HS-5 (cell line): Measurements from ENCODE around the gene ICAM1.
"Not testable (repeated sequence)": the region's sequence is repeated elsewhere in the genome, so short reads cannot be mapped to it uniquely, and the experiment has no call there.

Source experiments
- DNase-seq: peaks from one replicate; pipeline ENCODE4 v3.0.0-alpha.2; 2012; ENCODE audit warnings: low read depth

Gene ICAM1

GRCh38 chr19:10277795-10278589 lies 7.1 kb downstream of the ICAM1 start:
- no peak for DNase-seq

DNA sequence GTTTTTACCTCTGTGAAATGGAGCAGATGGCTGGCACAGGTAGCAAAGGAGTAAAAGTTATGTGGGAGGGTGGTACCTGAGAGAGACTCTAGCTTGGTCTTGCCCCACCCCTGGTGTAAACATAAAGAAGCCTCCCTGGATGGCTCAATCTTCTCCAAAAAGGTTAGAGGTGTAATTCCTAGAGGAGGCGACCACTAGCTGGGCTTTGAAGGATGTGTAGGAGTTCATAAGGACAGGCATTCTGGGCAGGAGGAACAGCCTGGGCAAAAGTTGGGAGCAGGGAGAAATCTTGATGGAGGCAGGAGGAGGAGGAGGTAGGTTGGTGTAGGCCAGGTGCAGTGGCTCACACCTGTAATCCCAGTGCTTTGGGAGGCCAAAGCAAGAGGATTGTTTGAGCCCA lies 8.0 kb downstream of the ICAM1 start:
- no peak for DNase-seq

DNA sequence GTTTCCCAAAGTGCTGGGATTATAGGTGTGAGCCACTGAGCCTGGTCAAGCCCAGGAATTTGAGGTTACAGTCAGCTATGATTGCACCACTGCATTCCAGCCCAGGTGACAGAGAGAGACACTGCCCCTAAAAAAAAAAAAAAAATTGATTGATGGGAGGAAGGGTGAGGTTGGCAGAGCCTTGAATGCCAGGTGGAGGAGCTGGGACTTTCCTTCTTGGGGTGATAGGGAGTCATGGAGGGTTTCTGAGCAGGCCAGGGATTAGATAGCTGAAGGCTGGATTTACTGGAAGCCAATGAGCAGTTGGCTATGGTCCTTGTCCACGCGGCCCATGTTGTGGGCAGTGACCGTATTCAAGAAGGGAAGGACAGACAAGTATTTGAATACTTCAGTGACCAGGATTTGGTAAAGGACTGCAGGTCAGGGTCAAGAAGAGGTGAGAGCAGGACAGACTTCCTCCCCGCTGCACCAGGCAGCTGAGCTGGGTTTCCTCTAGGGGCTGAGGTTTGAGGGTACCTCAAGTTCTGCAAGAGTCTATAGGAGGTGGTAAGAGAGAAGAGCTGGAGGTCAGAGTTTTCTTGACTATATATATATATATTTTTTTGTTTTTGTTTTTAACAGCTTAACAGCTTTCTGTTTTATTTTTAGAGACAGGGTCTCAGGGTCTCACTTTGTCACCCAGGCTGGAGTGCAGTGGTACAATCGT lies 9.0 kb downstream of the ICAM1 start:
- DNase-seq = no peak

DNA sequence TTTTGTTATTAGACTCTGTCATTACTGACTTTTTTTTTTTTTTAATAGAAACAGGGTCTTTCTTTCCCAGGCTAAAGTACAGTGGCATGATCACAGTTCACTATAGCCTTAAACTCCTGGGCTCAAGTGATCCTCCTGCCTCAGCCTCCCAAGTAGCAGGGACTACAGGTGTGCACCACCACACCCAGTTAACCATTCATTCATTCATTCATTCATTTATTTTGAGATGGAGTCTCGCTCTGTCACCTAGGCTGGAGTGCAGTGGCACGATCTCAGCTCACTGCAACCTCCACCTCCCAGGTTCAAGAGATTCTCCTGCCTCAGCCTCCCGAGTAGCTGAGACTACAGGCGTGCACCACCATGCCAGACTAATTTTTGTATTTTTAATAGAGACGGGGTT lies 11.1 kb downstream of the ICAM1 start:
- not testable (repeated sequence) for DNase-seq

GRCh38 chr19:10283301-10284064 lies 12.6 kb downstream of the ICAM1 start:
- no peak for DNase-seq

DNA sequence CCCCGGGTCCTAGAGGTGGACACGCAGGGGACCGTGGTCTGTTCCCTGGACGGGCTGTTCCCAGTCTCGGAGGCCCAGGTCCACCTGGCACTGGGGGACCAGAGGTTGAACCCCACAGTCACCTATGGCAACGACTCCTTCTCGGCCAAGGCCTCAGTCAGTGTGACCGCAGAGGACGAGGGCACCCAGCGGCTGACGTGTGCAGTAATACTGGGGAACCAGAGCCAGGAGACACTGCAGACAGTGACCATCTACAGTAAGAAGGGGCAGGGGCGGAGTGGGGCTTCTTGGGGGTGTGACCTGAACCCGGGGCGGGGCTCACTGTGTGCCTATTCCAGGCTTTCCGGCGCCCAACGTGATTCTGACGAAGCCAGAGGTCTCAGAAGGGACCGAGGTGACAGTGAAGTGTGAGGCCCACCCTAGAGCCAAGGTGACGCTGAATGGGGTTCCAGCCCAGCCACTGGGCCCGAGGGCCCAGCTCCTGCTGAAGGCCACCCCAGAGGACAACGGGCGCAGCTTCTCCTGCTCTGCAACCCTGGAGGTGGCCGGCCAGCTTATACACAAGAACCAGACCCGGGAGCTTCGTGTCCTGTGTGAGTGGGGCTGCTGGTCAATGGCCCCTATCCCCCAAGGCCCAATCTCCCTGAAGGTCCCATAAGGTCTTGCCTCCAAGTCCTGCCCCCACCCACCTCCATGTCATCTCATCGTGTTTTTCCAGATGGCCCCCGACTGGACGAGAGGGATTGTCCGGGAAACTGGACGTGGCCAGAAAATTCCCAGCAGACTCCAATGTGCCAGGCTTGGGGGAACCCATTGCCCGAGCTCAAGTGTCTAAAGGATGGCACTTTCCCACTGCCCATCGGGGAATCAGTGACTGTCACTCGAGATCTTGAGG lies 13.4 kb downstream of the ICAM1 start:
- DNase-seq = no peak

- no peak for DNase-seq
These were observed 14.0 kb downstream of the ICAM1 start for GRCh38 chr19:10284960-10285278.

- no peak for DNase-seq
These were observed 14.5 kb downstream of the ICAM1 start for GRCh38 chr19:10285393-10285792.

DNA sequence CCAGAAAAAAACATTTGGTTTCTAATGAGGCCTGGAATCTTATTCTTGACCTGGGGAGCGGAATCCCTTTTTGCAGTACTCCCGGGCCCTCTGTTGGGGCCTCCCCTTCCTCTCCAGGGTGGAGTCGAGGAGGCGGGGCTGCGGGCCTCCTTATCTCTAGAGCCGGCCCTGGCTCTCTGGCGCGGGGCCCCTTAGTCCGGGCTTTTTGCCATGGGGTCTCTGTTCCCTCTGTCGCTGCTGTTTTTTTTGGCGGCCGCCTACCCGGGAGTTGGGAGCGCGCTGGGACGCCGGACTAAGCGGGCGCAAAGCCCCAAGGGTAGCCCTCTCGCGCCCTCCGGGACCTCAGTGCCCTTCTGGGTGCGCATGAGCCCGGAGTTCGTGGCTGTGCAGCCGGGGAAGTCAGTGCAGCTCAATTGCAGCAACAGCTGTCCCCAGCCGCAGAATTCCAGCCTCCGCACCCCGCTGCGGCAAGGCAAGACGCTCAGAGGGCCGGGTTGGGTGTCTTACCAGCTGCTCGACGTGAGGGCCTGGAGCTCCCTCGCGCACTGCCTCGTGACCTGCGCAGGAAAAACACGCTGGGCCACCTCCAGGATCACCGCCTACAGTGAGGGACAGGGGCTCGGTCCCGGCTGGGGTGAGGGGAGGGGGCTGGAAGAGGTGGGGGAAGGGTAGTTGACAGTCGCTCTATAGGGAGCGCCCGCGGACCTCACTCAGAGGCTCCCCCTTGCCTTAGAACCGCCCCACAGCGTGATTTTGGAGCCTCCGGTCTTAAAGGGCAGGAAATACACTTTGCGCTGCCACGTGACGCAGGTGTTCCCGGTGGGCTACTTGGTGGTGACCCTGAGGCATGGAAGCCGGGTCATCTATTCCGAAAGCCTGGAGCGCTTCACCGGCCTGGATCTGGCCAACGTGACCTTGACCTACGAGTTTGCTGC lies 16.1 kb downstream of the ICAM1 start, which contains the start of gene ICAM4:
ICAM4 (plus strand) TSS at position 153 of the 935 bp plus-strand sequence; CDS start at position 211, 58 bp downstream.
- DNase-seq = no peak

GRCh38 chr19:10288662-10289166 lies 17.8 kb downstream of the ICAM1 start:
- peak; percentile 63 for DNase-seq

DNA sequence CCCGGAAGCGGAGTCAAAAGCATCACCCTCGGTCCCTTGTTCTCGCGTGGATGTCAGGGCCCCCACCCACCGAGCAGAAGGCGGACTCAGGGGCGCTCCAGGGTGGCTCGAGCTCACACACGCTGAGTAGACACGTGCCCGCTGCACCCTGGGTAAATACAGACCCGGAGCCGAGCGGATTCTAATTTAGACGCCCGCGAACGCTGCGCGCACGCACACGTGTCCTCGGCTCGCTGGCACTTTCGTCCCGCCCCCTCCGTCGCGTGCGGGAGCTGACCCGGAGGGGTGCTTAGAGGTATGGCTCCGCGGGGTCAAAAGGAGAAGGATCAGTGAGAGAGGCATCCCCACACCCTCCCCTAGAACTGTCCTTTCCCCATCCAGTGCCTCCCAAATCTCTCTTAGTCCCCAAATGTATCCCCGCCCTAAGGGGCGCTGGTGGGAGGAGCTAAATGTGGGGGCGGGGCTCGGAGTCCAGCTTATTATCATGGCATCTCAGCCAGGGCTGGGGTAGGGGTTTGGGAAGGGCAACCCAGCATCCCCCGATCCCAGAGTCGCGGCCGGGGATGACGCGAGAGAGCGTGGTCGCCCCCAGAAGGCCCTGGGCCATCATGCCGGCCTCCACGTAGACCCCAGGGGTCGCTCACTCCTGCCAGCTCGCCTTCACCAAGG lies 18.4 kb downstream of the ICAM1 start:
- DNase-seq = peak; percentile 80

- DNase-seq = no peak
These were observed 19.0 kb downstream of the ICAM1 start, which contains the start of gene ICAM5 for GRCh38 chr19:10289836-10290356. Gene ICAM5 (plus strand): TSS chr19:10289952. CDS start chr19:10290044, 92 bp downstream.

- DNase-seq = no peak
These were observed 19.5 kb downstream of the ICAM1 start for GRCh38 chr19:10290357-10290875.

GRCh38 chr19:10290876-10291553 lies 20.1 kb downstream of the ICAM1 start:
- DNase-seq = no peak

GRCh38 chr19:10291554-10292205 lies 20.8 kb downstream of the ICAM1 start:
- no peak for DNase-seq

GRCh38 chr19:10292206-10292788 lies 21.4 kb downstream of the ICAM1 start:
- no peak for DNase-seq

GRCh38 chr19:10292789-10293636 lies 22.1 kb downstream of the ICAM1 start:
- no peak for DNase-seq
